Activated CD4-positive, alpha-beta T cell treated with anti-CD3 and anti-CD28 coated beads, Interleukin-2, amount 50 U/mL, for 16 hours (primary cell): Measurements from ENCODE around the gene MYO7B.
A peak's percentile ranks its signal among the peaks of the same experiment; 100 is the strongest.
"Not testable (repeated sequence)": the region's sequence is repeated elsewhere in the genome, so short reads cannot be mapped to it uniquely, and the experiment has no call there.

Source experiments
- DNase-seq: peaks from one replicate; pipeline ENCODE4 v3.0.0-alpha.2; 2020

The MYO7B gene

DNA sequence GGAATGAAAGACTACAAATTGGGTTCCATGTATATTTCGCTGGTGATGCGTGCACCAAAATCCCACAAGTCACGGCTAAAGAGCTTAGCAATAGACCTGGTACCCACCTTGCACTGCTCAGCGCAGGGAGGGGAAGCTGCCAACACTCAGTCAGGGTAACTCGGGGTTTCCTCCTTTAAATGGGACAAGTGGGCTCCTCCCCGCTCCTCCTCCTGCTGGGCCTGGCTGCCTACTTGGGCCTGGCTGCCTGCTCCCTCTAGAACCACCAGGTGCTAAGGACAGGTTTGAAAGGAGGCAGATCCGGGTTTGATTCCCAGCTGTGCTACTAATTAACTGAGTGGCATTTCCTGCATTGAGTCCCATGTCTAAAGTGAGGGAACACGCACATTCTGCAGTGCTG, 23.4 kb downstream of the MYO7B start:
- no peak for DNase-seq

DNA sequence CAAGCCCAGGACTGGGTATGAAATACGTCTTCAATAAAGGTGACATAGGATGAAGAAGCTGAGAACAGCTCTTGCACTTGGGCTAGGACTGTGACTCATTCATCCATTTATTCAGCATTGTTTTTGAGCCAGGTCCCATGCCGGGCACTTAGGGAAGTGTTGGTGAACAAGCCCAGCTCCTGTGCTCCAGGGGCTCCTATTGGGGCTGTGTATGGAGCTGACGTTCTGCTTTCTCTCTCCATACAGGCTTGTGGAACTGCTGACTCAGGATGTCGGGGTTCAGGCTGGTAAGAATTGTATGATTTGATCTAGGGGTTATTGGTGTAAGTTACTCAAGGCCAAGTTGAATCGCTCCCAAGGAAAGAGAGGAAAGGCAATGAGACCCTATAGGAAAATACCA, 24.0 kb downstream of the MYO7B start:
- no peak for DNase-seq

DNA sequence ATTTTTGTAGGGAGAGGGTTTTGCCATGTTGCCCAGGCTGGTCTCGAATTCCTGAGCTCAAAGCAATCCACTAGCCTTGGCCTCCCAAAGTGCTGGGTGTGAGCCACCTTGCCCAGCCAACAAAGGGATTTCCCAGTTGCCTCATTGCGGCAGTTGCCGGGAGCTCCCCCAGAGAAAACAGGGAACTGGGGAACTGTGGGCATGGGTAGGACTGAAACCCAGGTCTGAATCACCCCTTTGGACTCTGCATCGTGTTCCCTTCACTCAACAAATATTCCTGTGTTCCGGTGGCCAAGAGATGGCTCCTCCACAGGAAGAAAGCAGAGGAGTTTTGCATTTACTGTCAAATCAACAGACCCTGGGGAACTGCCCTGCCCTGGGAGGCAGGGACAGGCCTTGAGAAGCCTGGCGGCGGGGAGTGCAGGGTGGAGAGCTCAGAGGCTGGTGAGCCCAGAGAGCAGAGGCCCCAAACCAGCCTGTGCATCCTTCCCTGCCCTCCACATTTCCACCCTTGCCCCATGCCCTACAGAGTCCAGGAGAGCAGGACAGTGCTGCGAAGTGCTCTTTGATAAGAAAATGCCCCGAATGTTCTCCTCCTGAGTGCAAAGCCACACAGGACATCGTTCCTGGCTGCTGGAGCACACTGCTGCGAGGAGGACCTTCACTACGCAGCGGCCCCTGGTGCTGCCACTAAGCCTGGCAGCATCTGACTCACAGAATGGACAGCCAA, 24.9 kb downstream of the MYO7B start:
- no peak for DNase-seq

DNA sequence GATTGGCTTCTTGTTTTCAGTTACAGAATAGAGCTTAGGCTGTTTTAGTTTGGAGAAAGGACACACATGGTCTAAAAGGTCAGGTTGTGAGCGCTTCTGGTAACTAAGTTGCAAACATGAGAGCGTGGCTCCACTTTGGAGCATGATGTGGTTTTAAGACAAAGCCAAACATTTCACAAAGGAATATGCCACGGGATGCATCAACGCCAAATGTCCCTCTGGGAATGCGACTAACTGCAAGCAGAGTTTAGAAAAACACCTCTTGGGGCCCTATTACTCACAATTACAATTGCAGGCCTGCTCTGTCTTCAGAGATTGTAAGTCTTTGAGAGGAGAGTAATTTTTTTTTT, 25.4 kb downstream of the MYO7B start:
- no peak for DNase-seq

DNA sequence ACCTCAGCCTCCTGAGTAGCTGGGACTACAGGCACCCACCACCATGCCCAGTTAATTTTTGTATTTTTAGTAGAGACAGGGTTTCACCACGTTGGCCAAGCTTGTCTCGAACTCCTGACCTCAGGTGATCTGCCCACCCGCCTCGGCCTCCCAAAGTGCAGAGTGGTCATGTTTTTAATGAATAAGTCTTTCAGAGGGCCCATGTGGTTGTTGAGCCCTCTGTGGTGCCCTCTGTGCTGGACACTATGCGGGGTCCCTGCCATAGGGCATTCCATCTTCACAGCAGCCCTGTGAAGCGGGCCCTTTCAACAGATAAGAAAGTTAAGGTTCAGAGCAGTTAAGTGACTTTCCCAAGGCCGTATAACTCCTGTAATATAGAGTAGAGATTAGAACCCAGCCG, 25.9 kb downstream of the MYO7B start:
- no peak for DNase-seq

DNA sequence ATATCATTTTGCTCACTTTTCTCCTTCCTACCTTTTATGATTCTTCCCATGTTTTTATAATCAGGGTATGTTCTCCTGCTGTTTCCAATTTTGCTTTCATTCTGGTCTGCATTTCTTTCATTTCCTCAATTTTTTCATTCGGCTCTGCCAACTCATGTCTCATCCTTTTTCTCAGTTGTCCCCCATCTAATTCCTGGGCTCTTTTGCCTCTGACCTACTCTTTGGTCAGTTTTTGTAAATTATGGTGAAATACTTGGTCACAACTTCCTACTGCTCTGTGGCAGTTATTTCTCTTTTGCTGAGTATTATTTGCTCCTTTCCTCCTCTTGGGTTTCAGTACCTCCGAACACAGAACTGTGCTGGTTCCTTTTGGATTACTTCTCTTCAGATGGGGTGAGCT, 27.5 kb downstream of the MYO7B start:
- DNase-seq: no peak

DNA sequence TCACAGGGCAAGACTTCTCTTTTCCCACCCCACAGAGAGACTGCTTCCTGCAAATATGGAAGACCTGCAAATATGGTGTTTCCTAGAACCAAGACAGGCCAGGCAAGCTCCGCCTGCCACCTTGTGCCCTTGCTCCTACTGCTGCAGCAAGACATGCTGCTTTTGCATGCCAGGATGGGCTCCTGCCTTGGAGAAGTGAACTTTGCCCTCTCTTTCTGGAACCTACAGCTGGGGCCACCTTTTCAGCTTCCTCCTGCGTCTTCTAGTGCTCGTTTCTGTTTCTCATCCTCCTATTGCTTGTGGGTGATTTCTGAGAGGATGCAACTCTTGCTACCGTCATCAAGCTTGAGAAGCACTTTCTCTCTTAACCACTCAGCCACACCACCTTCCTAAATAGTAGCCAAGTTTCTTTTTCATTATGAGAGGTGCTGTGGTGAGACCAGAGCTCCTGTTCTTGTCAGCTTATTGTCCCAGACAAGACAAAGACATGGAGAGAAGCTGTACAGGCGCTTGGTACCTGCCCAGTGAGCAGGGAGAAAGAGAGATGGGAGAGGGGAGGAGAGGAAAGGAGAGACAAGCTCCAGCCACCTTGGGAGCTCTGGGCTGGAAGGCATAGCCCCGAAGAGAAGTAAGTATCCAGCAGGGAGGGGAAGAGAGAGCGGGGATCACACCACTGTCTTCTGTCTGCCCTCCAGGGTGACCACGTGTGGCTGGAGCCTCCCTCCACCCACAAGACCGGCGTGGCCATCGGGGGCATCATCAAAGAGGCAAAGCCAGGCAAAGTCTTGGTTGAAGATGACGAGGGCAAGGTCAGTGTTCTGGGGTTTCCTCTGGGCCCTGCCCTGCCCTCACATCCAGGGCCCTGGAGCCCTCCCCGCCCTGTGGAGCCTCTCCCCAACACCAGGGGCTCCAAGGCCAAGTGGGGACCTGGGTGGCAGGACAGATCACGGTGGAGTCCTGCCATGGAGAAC, 28.3 kb downstream of the MYO7B start:
- peak; percentile 87 for DNase-seq

DNA sequence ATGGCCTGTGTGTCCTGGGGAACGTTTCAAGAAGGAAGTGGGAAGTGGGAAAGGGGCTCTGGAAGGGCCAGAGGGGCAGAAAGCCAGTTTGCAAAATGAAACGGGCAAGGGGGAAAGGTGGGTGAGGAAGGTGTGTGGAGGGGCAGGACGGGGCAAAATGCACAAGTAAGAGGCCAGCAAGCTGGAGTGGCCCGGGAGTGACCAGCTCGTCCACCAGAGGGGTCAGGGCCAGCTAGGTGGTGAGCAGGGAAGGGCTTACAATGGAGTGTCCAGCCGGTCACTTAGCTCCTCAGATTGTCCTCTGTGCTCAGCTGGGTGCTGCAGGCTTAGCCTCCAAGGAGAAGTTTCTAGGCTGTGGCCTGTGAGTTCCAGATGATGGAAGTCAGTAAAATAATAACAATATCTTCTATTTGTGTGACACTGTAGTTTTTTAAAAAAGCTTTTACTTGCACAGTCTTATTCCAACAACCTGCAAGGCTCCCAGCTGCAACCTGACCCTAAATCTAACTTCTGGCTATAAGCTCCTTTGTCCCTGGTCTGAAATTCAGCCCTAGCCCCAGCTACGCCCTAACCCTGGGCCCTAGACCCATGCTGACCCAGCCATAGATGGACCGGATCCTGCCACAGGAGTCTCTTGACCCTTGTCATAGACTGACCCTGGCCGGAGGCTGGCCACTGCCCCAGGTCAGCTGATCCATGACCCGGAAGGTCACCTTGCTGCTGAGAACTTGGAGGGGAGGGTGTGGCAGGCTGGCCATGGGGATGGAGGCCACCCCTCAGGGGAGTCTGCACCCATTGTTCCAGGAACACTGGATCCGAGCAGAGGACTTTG, 29.2 kb downstream of the MYO7B start:
- no peak for DNase-seq

DNA sequence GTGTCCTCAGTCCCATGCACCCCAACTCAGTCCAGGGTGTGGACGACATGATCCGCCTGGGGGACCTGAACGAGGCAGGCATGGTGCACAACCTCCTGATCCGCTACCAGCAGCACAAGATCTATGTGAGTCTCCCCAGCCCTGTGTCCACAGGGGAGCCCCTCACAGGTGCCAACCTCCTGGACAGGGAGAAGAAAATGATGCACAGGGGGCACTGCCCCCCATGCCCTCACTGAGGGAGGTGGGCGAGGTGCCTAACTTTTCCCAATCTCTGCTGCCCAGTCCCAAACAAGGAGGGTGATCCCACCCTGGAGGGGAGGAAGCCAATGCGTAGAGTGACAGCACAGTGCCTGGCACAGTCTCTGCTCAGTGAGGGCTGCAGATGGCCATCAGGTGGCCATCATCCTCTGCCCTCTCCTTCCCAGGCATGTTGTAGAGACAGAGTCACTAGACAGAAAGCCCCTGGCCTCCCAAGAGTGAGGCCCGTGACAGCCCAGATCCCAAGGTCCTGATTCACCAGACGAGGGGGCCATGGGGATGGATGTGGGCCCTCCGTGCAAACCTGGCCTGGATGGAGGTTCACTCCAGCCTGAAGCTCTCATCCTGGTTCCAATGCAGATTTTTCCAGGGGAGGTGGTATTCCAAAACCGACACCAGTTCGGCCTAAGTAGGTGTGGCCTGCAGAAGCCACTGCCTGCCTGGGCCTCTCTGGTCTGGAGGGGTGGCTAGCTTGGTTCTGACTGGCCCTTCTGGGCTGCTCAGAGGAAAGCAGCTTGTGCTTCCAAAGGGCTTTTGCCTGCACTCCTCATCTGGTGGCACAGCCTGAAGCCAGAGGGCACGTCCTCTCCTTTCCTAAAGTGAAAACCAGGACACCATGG, 30.0 kb downstream of the MYO7B start:
- no peak for DNase-seq

DNA sequence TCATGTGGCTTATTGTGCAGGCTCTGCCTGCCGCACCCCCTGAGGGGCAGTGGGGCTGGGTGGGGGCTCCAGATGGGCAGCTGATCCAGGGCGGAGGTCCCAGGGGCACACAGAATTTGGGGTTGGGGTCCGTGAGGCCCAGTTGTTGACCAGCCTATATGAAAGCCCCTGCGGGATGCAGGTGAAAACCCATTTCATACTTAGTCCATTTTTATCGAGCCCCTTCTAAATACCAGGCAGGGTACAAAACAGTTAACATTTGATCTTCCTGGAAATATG, 30.6 kb downstream of the MYO7B start:
- DNase-seq: no peak

DNA sequence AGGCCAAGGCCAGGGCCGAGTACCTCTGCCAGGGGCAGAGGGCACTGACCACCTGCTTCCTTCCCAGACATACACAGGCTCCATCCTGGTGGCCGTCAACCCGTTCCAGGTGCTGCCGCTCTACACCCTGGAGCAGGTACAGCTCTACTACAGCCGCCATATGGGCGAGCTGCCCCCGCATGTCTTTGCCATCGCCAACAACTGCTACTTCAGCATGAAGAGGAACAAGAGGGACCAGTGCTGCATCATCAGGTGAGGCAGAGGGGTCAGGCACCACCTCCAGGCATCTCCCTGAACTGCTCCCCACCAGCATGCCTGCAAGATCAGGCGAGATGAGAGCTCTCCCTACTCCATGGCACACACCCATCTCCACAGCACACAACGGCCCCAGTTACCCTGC, 31.1 kb downstream of the MYO7B start:
- DNase-seq: no peak

DNA sequence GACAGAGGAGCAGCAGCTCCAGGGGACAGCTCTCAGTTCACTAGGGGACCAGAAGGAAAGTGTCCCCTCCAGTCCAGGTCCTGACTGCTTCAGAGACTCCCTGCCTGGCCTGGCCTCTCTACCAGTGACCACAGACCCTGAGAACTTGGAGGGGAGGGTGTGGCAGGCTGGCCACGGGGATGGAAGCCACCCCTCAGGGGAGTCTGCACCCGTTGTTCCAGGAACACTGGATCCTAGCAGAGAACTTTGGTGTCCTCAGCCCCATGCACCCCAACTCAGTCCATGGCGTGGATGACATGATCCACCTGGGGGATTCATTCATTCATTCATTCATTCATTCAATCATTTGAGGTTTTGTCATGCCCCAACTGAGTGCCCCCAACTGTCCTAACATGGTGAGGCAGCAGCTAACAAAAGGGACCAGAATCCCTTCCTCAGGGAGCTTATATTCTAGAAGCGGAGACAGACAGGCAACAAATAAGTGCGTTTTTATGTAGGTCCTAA, 31.9 kb downstream of the MYO7B start:
- DNase-seq: no peak

DNA sequence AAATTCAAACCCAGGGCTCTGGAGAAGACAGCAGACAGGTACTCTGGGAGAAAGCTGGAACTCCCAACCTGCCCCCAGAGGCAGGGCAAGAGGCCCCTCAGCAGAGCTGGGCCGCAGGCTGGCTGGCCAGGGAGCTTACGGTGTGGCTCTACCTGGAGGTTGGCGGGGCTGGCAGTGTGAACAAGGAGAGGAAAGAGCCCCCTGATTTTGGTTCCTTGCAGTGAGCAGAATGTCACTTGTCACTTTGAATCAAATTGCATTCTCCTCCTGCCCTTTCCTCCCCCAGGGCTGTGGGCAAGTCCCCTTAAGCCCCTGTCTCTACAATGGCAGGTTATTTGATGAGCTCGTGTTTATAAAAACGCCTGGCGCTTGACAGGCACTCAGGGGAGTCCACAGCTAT, 32.6 kb downstream of the MYO7B start:
- DNase-seq: no peak

DNA sequence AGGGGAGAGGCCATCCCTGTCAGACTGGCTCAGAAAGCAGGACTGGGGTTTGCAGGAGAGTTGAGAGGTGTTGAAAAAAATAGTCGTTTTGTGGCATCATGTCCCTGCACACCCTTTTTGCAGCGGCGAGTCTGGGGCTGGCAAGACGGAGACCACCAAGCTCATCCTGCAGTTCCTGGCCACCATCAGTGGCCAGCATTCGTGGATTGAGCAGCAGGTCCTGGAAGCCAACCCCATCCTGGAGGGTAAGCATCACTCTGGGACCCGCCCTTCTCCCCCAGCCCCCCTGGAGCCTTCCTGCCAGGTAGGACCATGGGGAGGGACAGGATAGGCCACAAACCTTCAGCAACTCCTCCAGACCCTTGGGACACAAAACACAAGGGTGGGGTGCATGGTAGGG, 34.2 kb downstream of the MYO7B start:
- no peak for DNase-seq

DNA sequence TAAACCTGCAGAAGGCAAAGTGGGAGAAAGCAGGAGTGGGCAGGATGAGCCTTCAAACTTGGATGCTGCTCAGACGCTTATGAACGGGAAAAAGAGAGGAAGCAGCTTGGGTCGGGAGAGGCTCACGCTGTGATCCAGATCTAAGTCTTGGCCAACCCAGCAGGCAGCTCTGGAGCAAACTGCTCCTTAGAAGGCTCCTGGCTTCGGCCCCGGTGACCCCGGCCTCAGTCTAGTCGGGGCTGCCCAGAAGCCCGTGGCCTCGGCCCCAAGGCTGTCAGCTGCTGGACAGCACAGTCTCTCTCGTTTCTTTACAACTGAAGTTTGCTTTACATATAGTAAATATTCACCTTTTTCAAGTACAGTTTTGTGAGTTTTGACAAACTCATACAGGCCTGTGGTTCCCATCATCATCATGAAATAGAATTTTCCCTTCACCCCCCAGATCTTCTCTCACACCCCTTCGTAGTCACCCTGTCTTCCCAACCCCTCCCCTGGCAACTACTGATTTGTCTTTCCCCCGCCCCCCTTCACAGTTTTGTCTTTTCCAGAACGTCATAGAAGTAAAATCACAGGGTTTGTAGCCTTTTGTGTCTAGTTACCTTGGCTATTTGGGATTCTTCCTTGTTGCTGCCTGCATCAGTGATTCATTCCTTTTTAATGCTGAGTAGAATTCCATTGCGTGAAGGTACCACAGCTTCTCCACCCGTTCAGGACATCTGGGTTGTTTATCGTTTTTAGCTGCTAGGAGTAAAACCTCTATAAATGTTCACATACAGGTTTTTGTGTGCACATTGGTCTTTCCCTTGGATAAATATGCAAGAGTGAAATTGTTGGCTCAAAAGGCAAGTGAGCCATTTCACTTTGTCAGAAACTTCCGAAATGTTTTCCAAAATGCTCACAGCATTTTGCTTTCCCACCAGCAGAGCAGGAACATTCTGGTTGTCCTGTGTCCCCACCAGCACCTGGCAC, 35.1 kb downstream of the MYO7B start:
- no peak for DNase-seq

DNA sequence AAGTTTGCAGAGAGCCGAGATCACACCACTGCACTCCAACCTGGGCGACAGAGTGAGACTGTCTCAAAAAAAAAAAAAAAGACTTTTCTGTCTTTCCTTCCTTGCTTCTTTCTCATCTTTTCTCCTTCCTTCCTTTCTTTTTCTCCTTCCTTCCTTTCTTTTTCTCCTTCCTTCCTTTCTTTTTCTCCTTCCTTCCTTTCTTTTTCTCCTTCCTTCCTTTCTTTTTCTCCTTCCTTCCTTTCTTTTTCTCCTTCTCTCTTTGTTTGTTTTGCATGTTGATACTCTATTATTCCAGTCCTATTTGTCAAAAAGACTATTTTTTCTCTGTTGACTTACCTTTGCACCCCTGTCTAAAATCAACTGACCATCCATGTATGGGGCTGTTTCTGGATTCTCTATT, 36.9 kb downstream of the MYO7B start:
- DNase-seq: not testable (repeated sequence)

DNA sequence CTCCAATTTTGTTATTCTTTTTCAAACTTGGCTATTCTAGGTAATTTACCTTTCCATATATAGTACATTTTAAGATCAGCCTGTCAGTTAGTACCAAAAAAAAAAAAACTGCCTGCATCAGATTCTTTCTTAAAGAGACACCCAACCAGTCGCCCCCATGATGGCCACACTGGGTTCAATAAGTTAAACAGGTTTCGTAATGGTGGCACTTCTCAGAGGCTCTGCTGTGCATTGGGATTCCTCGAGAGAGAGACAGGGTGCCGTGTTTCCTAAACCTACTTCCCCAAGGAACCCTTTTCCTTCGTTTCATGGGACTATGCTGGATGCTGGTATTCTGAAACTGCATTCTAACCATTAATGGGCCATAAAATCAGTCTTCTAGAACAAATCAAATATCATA, 37.4 kb downstream of the MYO7B start:
- no peak for DNase-seq

DNA sequence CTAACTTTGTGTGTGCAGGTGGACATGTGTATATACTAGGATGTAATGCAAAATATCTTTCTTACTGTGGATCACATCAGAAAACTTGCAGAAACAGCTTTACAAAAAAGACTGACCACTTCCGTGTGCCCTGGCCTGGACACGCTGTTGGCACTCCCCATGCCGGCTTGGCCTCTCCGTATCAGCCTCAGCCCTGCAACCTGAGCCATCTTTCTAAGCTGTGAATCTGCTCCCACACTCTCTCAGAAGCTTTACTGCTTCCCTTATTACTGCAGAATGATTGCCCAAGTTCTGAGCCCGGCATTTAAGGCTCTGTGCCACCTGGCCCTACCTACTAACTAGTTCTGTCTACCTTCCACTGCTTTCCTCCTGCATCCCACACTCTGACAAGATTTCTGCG, 37.8 kb downstream of the MYO7B start:
- DNase-seq: no peak

DNA sequence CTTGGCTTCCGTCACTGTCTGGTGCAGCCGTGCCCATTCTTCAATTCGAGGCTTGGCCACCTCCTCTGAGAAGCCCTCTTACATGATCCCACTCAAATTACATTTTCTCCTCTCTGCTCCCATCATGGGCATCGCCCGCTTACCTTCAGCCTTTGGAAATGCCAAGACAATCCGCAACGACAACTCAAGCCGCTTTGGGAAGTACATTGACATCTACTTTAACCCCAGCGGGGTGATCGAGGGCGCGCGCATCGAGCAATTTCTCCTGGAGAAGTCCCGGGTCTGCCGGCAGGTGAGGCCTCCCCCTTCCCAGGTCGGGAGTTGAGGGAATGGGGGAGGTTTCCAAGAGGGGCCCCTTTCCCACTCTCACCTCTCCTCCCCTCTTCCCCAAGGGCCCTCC, 38.3 kb downstream of the MYO7B start:
- DNase-seq: no peak

DNA sequence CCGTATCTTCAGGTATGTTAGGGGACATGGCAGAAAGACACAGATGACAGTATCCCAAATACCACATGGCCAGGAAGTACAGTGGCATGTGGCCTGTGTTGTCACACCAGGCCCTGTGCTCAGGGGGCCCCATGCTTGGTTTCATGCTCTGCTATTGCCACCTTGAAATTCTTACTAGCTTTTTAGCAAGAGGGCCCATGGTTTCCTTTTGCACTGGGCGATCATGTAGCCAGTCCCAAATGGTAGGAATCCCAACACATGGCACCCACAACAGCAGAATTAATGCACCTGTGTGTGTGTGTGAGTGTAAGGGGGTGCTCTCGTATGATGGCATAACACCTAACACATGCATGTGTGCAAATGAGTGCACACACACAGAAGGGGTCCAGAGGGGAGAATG, 39.2 kb downstream of the MYO7B start:
- DNase-seq: no peak

DNA sequence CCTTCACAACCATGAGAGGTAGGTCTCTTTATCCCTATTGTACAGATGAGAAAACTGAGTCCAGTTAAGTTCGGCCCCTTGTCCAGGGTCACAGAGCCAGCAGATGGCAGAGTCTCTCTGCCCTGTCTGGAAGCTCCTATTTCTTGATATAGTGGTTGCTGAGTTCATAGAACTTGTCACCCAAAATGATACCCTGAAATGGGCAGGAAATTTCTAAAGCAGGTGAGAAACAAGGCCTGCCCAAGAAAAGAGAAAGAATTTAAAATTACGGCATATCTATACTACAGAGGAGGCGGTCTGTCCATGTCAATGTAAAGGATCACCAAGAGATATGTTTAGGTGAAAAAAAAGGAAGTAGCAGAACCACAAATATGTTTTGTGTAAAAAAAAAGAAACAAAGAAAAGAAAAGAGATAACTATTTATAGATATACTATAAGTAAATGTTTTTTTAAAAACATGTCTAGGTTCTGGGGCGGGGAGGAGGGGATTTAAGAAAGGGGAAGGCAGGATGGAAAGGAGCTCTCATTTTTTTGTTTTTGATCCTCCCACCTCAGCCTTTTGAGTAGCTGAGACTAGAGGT, 39.8 kb downstream of the MYO7B start:
- no peak for DNase-seq
